HCT116 (cell line): Measurements from ENCODE around the gene ETS2.

ENCODE experiments used
- CEBPB ChIP-seq: IDR thresholded peaks from 2 replicates; pipeline ENCODE4 v1.6.1; 2012; ENCODE audit warnings: low read depth
- CTCF ChIP-seq, 3 experiments: fragments of 200-600 bp in 1 of 3; sonication (generic) in 1 of 3; IDR thresholded peaks in 2 of 3; conservative IDR thresholded peaks in 1 of 3; 2 replicates each; pipeline ENCODE4 v1.5.1; 2012 to 2017; ENCODE audit warnings: low read depth in 2 of 3, low read length in 2 of 3, antibody characterized with exemption in 1 of 3, borderline replicate concordance in 1 of 3, control low read depth in 1 of 3, mild to moderate bottlenecking in 1 of 3, mixed read lengths in 1 of 3, mixed run types in 1 of 3, moderate library complexity in 1 of 3; ENCODE audit not compliant: insufficient read depth in 1 of 3
- EGR1 ChIP-seq: IDR thresholded peaks from 2 replicates; pipeline ENCODE4 v1.6.1; 2012; ENCODE audit warnings: low read depth
- EZH2 ChIP-seq: fragments of 200-600 bp; sonication (generic); IDR thresholded peaks from 2 replicates; pipeline ENCODE4 v1.6.1; 2017; ENCODE audit warnings: antibody characterized with exemption, mixed run types
- JUND ChIP-seq: IDR thresholded peaks from 2 replicates; pipeline ENCODE4 v1.6.1; 2012
- REST ChIP-seq: IDR thresholded peaks from 2 replicates; pipeline ENCODE4 v1.6.1; 2012; ENCODE audit warnings: low read depth
- SIN3A ChIP-seq: IDR thresholded peaks from 2 replicates; pipeline ENCODE4 v1.6.1; 2012; ENCODE audit warnings: low read depth
- SP1 ChIP-seq: IDR thresholded peaks from 2 replicates; pipeline ENCODE4 v1.6.1; 2012; ENCODE audit warnings: low read depth
- SRF ChIP-seq: IDR thresholded peaks from 2 replicates; pipeline ENCODE4 v1.6.1; 2012; ENCODE audit warnings: low read depth
- ZBTB33 ChIP-seq: IDR thresholded peaks from 2 replicates; pipeline ENCODE4 v1.6.1; 2011; ENCODE audit warnings: mild to moderate bottlenecking, low read length, moderate library complexity; ENCODE audit not compliant: insufficient replicate concordance; ENCODE audit errors: extremely low read depth

- TF ChIP-seq CTCF (IDR thresholded peaks at IDR 0.05 in 2 of 3, conservative IDR thresholded peaks at IDR 0.05 in 1 of 3; ENCODE audit: borderline replicate concordance in 1 of 3, insufficient read depth in 1 of 3, low read depth in 2 of 3, low read length in 2 of 3) (no peak), EZH2 (no peak), SIN3A (no peak), EGR1 (no peak), CEBPB (no peak), JUND (no peak), SP1 (no peak), SRF (no peak), ZBTB33 (no peak), REST (no peak)
These were observed 30.0 kb upstream of the ETS2 start for GRCh38 chr21:38775733-38776132.
